COLO668 (cell line): ENCODE data around the gene CYP2C8.
"Not testable (repeated sequence)": the region's sequence is repeated elsewhere in the genome, so short reads cannot be mapped to it uniquely, and the experiment has no call there.

Experiments used
- DNase-seq: peaks from one replicate; lab custom pipeline; 2025; ENCODE audit not compliant: unreplicated experiment; lab: John Stamatoyannopoulos, UW

CYP2C8 gene

DNA sequence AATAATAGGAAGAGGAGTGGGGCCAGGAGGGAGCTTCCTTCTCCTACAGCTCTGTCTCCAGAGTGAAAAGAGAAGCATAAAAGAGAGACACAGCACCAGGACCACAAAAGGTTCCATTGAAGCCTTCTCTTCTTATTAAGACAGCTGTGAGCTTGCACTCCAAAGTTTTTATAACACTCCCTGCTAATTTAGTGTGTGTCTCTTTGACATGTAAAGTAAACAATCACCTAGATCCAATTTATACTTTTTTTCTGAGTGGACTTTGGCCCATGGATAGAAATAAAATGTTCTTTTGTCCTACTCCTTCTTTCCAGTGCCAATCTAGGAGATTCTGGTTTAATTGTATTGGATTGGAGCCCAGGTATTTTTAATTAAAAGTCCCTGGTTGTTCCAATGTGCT, at the start of gene CYP2C8:
CYP2C8 (minus strand) TSS at position 212 of the 400 bp plus-strand sequence; CDS start at position 117, 95 bp downstream.
- no peak for DNase-seq

DNA sequence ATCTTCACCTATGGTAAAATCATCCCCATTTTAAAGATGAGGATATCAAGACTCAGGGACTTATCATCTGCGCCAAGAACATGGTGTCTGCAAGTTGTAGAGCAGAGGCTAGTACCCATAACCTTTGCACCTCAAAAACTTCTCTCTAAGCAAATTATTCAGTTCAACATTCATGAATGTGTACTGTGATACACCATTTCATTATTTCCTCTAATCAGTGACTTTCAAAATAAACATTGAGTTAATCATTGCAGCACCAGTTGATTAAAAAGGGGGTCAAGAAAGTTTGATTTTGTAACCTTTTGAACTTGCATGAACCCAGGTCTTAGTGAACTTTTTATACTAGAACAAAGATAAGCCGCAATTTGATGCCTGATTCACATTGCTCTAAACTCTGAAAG, 47.6 kb upstream of the CYP2C8 start:
- DNase-seq: no peak

GRCh38 chr10:95110823-95111222, 41.5 kb upstream of the CYP2C8 start:
- not testable (repeated sequence) for DNase-seq

GRCh38 chr10:95097805-95098204, 28.5 kb upstream of the CYP2C8 start:
- DNase-seq: peak; percentile 1

GRCh38 chr10:95096143-95096542, 26.8 kb upstream of the CYP2C8 start:
- DNase-seq: no peak

GRCh38 chr10:95079626-95080025, 10.3 kb upstream of the CYP2C8 start:
- DNase-seq: not testable (repeated sequence)

GRCh38 chr10:95077556-95077955, 8.3 kb upstream of the CYP2C8 start:
- no peak for DNase-seq

- no peak for DNase-seq
Measured at GRCh38 chr10:95071107-95071660, 1.9 kb upstream of the CYP2C8 start.

GRCh38 chr10:95064125-95064524, 5.2 kb downstream of the CYP2C8 start:
- not testable (repeated sequence) for DNase-seq

DNA sequence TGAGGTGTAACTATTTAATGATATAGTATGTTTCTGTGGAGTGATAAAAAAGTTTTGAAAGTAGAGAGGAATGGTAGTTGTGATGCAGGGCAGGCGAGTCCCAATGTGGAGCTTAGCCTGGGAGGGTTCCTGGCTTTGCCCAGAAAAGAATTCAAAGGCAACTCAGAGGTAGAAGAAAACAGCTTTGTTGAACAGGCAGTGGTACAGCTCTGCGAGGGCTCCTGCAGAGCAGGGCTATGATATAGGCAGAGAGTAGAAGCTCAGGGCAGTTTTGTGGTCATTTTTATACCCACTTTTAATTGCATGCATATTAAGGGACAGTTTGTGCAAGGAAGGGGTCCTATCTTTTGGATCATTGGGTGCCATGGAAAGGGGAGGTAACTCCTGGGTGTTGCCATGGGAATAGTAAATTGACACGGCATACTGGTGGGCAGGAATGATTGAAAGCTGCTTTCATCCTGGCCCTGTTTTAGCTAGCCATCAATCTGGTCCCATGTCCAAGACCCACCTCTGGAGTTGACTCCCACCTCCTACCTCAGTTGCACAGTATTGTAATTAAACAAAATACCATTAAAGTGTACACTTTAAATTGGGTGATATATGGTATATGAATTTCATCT, 12.4 kb downstream of the CYP2C8 start:
- DNase-seq: no peak

DNA sequence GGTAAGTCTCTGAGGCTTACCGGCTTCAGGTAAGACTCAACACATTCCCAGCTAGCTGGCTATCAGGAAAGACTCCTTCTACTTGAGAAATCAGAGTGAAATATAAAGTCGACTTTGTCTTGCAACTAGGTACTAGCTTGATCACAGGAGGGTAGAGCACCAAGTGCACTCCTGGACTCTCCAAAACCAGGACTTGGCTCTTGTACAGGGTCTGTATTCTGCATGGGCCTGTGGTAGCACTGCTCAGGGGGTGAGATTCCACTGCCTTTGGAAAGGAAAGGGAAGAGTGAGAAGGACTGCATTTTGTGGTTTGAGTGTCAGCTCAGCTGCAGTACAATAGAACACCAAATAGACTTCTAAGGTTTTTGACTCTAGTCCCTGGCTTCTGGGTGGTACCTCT, 19.4 kb downstream of the CYP2C8 start:
- no peak for DNase-seq

DNA sequence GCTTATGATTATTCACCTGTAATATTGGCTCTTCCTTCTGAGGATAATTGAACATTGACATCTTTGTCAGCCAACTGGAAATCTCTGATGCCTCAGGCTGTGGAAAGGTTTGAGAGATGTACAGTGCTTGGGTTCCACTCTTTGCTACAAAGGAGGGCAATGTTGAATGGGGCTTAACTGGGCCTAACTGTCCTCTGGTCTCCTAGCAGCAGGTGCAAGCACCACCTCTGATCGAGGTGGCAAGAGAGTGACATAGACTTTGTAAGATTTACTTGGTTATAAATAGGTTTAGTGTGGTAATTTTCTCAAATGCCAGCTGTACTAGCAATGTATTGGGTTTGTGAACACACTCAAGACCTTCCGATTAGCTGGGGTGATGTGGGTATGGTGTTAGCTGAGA, 21.1 kb downstream of the CYP2C8 start:
- DNase-seq: no peak

DNA sequence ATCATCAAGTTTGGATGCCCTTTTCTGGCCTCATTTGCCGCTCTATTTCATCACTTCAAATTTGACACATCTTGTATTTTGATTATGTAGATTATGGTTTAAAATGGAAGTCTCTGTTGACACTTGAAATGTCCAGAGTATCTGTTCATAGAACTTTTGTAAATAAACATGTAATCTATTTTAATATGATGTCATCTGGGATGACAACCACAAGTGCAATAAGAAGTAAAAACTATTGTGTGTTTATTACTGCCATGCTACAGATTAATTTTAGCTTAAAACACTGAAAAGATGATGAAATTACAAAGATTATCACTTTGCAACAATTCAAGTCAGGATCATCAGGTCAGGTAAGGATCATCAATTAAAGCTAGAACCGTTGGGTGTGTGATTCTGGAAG, 30.0 kb downstream of the CYP2C8 start:
- DNase-seq: no peak

- peak; percentile 3 for DNase-seq
Measured at GRCh38 chr10:95035332-95036295, 33.7 kb downstream of the CYP2C8 start.

DNA sequence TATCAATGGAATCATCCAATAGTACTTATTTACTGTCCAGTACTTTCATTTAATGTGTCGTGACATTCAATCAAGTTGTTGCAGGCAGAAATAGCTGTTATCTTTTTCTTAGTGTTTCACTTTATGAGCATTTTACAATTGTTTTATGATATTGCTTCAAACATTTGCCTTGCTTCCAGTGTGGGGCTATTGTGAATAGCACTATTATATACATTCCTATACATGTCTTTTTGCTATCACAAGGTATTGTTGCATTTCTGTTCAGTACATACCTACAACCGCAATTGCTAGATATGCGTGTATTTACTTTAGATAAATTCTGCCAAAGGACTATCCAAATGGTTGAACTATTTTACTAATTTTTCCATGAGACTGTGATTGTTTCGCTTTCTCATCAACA, 34.9 kb downstream of the CYP2C8 start:
- no peak for DNase-seq

GRCh38 chr10:95031656-95032055, 37.6 kb downstream of the CYP2C8 start:
- no peak for DNase-seq

DNA sequence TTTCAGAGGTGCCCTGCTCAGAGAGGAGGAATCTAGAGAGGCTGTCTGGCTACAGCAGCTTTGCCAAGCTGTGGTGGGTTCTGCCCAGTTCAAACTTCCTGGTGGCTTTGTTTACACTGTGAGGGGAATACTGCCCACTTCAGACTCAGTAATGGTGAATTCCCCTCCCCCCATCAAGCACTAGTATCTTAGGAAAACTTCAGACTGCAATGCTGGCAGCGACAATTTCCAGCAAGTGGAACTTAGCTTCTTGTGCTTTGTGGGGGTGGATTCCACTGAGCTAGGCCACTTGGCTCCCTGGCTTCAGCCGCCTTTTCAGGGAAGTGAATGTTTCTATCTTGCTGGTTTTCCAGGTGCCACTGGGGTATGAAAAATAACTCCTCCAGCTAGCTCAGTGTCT, 42.8 kb downstream of the CYP2C8 start:
- DNase-seq: no peak

- DNase-seq: no peak
Measured at GRCh38 chr10:94997741-94998174, 71.5 kb downstream of the CYP2C8 start.

DNA sequence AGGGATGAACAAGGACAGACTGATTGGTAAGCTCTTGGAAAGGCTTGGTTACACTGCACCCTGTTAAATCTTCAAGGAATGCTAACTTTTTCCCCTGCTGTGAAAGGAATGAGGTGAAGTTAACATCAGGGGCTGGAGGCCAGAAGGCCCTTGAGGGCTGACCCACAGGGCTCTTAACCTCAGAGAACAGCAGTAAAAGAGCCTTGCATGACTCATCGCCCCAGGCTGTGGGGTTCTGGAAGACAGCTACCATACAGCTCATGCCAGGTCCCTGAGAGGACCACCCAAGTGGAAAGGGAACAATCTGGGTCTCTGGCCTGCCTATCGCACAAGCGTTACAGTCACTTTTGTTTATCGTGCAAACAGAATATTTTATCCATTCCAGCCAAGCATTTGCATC, 76.5 kb downstream of the CYP2C8 start:
- DNase-seq: no peak

DNA sequence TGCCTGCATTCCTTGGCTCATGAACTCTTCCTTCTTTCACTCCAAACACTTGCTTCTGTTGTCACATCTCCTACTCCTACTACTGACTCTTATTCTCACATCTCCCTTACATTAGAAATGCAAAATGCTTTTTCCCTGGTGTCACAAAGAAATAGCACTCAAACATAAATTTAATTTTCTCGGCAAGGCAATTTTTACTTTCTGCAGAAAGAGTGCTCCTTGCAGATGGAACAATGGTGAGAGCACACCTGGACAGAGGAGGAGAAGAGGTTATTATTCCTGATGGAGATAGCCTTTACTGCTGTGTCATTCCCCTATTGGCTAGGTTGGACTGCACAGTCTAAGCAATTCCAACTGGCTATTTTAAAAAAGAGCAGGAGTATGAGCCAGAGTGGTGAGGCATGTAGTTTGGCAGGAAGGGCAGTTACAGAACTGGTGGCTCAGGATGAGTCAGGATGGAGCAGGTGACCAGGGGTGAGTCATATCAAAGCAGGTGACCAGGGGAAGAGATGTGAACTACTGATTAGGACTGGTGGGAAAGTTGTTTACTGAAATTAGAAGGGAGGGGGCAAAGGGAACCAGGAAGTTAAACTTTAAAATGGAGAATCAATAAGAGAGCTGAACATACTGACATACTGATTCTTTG, 77.9 kb downstream of the CYP2C8 start:
- DNase-seq: no peak

GRCh38 chr10:94989192-94989591, 80.1 kb downstream of the CYP2C8 start:
- DNase-seq: no peak
